GM21447 (cell line): ENCODE data around the gene PCDHGC5.

ENCODE experiments used
- ATAC-seq: cut with Tn5 transposase; IDR thresholded peaks from one replicate; pipeline ENCODE4 v1.9.1; 2021; ENCODE audit not compliant: unreplicated experiment

PCDHGC5 gene

DNA sequence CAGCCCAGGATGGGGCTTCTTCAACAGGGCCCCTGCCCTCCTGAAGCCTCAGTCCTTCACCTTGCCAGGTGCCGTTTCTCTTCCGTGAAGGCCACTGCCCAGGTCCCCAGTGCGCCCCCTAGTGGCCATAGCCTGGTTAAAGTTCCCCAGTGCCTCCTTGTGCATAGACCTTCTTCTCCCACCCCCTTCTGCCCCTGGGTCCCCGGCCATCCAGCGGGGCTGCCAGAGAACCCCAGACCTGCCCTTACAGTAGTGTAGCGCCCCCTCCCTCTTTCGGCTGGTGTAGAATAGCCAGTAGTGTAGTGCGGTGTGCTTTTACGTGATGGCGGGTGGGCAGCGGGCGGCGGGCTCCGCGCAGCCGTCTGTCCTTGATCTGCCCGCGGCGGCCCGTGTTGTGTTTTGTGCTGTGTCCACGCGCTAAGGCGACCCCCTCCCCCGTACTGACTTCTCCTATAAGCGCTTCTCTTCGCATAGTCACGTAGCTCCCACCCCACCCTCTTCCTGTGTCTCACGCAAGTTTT lies 23.6 kb downstream of the PCDHGC5 start:
- ATAC-seq = peak; percentile 15

DNA sequence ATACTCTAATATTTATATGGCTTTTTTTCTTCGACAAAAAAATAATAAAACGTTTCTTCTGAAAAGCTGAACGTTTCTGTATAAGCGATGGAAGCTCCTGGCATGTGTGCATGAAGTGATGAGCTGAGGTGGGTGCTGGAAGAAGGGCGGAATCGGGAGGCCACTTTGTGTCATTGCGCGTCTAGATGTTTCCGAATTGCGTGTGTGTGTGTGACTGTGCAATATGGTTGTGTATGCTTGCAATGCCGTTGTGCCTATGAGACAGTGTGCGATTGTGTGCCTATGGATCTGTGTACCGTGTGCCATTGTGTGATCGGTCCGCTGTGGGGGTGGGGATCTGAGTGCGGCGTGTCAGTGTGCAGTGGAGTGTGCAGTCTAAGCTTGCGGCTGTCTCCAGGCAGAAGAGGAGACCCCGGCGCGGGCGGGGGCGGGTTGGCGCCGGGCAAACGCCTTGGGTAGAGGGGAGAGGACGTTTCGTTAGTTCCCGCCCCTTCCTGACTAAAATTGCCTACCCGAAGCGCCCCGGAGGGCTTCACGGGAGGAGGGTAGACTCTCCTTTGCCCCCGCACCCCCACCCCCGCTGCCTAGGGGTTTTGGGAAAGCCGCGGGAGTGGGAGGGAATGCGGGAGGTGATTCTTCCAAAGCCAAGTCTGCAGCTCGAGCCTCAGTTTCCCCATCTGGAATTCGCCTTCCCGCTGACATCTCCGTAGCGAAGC lies 24.2 kb downstream of the PCDHGC5 start:
- ATAC-seq = no peak

DNA sequence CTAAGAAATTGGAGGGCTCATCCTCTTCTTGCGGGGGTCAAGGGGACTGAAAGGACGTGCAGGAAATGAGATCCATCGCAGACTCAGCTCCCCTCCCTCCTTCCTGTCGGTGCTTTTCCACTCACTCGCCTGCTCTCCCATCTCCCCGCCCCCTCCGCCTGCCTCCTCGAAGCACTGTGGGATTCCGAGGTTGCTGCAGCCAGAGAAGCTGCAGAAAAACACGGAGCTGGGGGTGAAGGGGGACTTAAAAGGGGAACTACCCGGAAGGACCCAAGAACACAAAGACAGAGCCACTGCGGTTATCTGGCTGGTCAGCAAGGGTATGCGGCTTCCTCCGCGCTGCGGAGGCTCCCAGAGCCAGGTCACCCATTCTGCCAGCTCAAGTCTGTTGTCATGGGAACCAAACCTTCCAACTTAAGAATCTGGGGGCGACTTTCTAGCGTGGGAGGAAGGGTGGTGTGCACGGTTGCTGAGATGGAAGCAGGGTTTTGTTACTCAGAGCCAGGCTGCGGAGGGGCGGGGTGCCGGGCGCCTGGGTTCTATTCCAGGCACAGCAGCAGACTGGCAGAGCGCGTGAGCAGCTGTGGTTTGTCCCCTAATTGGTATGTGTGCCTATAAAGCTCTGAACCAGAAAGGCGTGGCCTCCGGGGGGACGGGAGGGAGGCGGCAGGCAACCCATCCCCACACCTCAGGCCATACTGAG lies 24.9 kb downstream of the PCDHGC5 start:
- peak; percentile 35 for ATAC-seq

DNA sequence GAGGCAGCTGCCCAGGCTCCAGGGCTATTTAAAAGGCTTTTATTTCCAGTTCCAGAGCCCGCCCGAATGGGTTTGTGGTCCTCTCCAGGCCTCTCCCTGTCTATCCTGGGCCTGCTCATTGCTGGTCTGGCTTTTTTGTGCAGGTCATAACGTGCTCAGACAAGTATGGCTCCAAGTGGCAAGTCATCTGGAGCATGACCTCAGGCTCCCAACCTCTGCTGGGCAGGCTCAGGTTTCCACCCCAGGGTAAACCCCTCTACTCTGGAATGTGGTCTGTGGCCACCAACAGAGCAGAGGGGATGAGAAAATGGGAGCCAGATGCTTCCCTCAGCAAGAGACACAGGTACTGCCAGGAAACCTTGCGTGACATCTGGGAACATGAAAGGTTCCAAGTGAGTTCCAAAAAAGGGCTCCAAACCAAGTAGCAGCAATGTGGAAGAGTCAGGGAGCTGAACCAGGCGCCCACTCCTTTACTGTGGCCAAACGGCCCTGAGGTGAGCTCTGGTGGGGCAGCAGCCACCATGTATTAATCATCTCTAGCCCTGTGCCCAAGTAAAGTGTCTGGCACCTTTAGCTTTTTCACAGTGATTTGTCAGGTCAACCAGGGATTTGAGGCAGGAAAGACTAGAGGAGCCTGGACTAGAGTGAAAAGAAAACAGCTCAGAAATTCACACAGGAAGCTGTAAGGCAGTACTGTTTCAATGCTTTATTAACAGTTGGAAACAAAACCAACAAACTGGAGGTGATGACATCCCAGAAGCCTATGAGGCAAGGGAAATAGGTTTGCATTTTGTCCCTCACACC lies 25.7 kb downstream of the PCDHGC5 start:
- ATAC-seq = peak; percentile 10

DNA sequence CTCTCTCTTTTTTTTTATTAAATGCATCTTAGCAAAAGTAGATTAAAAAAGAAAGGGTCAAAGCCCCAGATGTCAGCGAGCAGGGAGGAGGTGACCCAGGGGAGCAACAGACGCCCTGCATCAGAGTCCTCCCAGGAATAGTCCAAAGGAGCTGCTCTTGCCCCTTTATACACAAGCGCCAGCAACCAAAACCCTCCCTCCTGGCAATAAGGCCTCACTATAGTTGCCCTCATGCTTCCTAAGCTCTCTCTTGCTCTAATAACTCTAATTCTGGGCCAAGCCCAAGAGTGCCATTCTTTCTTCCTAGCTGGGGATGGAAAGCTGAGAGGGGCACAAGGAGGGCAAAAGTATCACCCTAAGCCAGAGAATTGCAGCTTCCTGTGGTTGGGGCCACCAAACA lies 26.3 kb downstream of the PCDHGC5 start:
- ATAC-seq = no peak

DNA sequence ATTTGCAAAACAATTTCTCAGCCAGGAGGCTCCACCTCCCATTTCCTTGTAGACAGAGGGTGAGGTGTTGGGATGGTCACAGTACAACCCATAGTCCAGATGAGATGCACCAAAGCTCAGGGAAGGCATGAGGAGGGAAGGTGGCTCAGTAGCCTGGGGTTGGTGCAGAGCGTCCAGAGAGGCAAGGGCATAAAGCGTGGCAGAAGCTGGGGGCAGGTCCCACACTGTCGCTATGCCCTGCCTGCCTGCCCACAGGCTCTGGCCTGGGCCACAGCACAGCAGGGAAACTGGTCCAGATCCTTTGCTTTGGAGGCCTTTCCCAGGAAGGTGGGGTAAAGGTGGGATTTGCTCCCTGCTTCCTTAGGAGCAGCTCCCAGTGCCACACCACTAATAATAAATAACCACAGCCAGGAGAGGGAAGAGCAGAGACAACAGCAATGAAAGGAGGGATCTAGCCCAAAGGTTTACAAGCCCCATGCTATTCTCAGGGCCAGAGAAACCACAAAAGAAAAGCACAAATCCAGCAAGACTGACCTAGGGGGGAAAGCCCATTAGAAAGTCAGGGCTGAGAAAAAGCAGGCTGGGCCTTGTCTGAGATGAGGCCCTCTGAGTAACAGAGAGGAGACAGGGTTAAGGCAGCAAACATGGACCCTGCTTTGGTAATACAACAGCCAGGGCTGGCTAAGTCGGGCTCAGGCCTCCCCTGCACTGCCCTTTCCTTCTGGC lies 27.2 kb downstream of the PCDHGC5 start:
- ATAC-seq = no peak

DNA sequence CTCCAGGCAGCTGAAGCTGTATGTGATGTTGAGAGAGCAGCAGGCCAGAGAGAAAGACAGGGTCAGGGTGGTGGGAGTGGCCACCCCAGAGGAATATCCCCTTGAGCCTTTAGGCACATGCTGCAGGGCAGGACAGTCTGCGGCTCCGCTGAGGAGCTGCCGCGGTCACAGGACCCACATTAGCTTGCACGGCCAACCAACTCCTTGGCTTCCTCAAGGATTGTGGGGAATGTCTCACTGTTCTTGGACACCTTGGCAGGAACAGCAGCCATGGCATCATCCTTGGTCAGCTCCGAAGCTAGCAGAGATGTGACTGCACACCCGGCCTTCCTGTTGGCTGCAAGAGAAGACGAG lies 27.8 kb downstream of the PCDHGC5 start:
- no peak for ATAC-seq

DNA sequence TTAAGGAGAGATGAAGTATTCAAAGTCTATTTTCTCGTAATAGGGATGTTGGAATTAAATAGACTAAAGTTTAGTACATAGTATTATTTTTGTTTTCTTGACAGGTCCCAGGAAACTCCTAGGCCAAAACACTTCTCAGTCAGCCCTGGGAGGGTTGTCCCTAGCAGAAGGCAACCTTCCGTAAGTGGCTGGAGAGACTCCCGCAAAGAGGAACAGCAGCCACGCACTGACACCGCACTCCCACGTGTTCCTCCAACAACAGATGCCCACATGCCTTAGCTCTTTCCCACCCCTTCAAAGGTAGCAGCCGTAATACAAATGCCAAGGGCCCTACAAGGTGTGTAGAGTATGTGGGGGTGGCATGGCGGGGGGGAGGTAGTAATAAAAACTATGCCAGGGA lies 28.4 kb downstream of the PCDHGC5 start:
- ATAC-seq = no peak

DNA sequence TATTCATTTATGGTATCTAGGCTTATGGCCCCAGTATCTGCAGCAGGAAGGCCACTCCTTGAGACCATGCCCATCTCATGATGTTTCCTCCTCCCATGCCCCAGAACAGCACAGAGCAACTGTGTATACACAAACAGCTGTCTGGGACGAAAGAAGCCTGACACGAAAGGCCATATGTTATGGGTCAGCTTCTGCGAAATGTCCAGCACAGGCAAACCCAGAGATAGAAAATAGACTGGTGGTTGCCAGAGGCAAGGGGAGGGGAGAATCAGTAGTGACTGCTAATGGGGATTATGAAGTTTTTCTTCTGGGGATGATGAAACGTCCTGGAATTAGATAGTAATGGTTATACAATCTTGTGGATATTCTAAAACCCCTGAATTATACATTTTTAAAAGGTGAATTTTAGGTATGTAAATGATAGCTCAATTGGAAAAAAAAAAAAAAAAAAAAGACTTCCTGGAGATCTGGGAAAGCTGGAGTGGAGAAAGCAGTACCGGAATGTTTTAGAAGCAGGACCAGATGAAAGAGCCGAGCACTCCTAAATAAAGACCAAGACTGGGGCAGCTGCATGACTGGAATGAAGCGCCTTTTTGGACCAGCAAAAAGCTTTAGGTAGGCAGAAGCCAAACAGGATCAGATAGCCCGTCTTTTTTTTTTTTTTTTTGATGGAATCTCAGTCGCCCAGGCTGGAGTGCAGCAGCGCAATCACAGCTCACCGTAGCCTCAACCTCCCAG lies 29.2 kb downstream of the PCDHGC5 start:
- ATAC-seq = no peak

DNA sequence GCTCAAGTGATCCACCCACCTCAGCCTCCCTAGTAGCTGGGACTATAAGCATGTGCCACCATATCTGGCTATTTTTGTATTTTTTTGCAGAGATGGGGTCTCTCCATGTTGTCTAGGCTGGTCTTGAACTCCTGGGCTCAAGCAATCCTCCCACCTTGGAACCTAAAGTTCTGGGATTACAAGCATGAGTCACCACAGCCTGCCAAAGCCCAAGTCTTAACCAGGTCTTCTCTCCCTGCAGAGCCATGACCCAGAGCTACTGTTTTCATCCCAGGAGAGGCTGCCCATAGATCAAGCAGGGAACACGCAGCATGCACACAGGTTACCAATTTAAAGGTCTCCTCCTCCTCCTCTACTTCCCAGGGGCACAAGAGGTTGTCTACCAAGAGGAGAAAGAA lies 29.7 kb downstream of the PCDHGC5 start:
- ATAC-seq = no peak

DNA sequence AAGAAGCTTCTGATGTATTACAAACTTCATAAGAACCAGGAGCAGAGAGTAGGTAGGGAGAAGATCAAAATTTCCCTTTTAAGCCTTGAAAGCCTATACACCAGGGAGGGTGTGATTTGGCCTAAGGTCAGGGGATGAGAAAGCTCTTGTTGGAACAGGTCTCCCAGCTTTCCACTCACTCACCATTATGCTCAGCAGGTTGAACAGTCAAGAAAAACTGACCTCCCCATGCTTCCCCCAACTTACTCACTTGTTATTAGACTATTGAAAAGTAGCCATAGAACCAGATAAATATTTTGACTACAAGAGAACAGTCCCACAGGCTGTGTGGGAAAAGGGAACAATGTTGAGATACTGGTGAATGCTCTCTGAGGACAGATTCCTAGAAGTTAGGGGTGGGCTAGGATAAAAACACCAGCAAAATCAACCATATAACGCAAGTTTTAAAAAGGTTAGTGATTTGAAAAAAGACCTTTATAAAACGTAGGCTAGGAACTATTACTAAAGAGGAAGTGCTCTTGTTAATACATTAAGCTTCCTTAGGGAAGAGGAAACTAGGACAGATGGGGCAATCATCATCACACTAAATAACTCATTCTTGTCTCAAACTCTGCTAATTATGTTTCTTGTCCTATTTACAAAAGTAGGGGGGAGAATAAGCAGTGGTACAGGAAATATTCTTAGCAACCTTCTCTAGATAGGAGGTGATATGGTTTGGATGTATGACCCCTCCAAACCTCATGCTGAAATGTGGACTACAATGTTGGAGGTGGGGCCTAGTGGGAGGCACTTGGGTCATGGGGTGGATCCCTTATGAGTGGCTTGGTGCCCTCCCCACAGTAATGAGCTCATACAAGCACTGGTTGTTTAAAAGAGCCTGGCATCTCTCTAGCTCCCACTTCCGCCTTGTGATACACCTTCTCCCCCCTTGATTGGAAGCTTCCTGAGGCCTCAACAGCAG lies 31.0 kb downstream of the PCDHGC5 start:
- no peak for ATAC-seq

DNA sequence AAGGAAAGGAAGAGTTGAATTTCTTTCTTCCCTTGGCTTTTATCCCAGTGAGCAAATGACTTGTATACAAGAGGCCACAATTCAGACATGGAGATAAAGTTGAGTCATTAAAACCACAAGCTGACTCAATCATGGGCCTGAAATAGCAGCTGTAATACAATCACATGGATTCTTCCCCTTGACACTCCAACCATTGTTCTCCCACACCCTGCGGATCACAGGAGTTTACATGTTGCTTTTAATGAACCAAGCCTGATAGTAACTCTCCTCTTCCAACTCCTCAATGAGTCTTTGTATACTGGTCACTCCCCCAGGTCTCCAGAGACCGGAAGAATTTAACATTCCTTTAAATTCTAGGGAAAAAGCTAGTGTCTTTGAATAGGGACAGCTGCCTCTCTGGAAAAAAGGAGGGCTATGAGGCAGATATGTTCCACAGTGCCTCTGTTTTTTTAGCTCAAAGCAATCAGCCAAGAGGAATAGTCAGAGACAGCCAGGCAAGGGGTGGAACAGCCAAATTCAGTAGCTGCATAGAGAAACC lies 32.4 kb downstream of the PCDHGC5 start:
- no peak for ATAC-seq

DNA sequence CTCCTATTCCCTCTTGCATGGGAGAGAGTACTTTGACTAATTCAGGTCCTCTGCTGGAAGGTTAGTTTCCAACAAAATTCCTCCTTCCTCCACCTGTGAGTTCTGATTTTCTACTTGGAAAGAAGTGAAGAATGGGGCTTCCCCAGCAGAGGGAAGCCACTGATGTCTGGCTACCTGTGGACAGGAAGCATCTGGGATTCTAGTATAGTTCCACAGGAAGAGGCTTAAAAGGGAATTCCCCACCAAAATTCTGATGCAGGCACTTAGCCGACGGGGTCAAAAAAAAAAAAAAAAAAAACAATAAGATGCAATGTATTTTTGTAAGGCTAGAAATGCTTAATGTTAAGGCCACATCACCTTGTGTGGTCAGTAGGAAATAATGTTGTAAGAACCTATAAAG lies 33.4 kb downstream of the PCDHGC5 start:
- ATAC-seq = no peak

DNA sequence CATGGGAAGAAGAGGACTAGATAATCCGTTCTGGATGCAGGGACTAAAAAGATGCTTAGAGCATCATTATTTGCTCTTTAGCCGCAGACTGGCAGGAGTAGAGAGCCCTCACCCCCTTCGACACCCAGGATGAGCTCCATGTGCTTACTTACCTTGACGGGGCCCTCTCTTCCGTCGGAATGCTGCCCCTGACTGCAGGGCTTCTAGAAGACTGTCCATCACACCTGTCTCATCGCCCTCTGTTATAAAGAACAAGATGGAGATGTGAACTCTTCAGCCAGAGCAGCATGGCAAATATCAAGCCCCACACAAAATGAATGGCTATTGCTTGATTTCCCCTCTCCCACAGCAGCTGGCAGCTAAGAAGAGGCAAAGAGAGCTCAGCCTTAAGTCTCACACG lies 35.1 kb downstream of the PCDHGC5 start:
- ATAC-seq = no peak

DNA sequence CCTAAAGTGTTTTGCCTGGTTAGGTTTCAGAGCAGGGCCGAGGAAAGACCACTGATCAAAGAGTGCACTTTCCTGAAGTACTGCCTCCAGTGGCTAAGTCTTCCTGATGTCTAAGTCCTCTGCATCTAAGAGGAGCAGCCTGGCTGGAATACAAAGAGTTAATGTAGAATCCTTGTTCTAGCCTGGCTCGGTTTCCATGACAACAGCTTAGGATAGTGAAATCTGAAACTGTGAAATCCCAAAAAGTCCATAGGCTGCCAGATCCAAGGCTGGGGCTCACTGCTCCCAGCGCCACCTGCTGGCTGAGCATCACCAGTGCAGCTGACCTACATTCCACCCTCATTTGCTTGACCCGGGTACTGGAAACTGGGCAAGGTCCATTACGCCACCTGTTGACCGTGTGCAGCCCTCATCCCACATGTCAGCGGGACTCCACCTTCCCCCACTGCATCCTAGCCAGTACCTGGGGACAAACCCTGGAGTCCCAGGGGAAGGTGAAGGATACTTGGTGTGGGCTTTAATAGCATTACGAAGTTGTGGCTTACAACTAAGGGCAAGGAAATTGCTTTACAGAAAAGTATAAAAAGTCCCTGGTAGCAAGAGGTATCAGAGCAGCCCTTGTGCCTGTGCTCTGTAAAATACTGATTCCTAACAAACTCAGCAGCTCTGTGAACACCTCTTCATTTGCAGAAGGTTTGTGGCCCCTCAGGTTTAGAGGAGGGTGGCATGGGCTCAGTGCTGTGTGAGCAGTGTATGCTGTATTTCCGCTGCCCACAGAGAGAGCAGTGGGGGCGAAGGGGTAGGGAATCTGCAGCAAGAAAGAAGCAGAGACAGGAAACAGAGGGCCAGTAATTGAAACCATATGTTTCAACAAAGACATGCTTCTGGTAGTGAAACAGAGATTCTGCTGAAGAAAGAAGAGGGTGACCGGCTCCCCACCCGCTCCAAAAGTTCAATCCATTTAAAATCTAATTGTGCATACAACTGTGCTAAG lies 36.0 kb downstream of the PCDHGC5 start:
- peak; percentile 77 for ATAC-seq

DNA sequence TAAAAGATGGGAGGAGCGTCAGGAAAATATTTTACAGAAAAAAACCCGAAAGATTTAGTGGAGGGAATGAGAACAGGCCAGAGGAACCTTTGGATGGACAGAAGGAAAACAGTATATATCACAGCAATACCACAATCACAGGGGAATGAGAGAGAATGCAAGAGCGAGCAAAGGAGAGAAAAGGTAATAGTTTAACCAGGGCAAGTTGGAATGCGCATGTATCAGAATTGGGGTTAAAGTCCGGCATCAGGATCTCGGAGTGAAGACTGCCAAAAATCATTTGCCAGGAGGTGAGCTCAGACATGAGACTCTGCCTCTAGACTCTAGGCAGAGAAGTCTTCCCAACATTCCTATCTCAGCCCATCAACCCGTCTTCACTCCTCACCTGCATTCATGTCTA lies 36.8 kb downstream of the PCDHGC5 start:
- no peak for ATAC-seq

DNA sequence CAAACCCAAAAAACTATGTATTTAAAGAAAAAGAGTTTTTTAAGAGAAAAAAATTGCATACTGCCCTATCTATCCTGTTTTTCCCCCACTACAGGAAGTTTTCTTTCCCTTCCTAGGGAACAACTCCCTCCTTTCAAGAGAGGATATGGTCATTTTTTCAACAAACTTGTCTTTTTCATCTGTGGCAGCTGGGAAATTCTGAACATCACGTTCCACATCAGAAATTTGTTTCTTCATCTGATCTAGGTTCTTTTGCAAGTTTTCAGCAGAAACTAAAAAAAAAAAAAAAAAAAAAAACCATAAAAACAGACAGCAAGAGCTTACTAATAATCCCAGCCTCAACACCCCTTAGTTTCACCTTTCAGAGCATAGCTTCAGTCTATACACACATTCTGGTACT lies 38.5 kb downstream of the PCDHGC5 start:
- ATAC-seq = no peak
